Ovary (tissue), 3 donors: ENCODE data around the gene CAMTA1.

Experiments used
- CTCF ChIP-seq, 3 donors: fragments of 450-650 bp in 2 of 3; fragments of 200-600 bp in 1 of 3; IDR thresholded peaks; one replicate each; pipeline versions ENCODE4 v1.5.1 to v1.8.0; 2016 to 2022; ENCODE audit warnings: antibody characterized with exemption in 3 of 3, mild to moderate bottlenecking in 1 of 3
- EP300 ChIP-seq: sonication (generic); formaldehyde crosslinking; IDR thresholded peaks from one replicate; pipeline ENCODE4 v1.6.1; 2017; ENCODE audit warnings: antibody characterized with exemption
- POLR2A ChIP-seq: fragments of 450-650 bp; IDR thresholded peaks from one replicate; pipeline ENCODE4 v1.6.1; 2017; ENCODE audit warnings: antibody characterized with exemption, mild to moderate bottlenecking, moderate library complexity
- donor health status: DM: no; HTN: no; CAD: no.

- TF ChIP-seq CTCF (IDR thresholded peaks at IDR 0.05): no peak
- TF ChIP-seq EP300: no peak
- no peak for TF ChIP-seq POLR2A
These were observed 166.3 kb downstream of the CAMTA1 start for GRCh38 chr1:6951536-6951935.
